ENCODE data around the gene MUSK.
A peak's percentile ranks its signal among the peaks of the same experiment; 100 is the strongest.

Gene MUSK

GRCh38 chr9:110668570-110669167, at the start of gene MUSK:
MUSK (plus strand) TSS chr9:110668791; CDS start chr9:110668905, 114 bp downstream.
- DNase-seq (ENCODE audit: low spot score): no peak

- no peak for DNase-seq (ENCODE audit: low spot score)
Measured at GRCh38 chr9:110619831-110620230, 48.8 kb upstream of the MUSK start.

GRCh38 chr9:110620726-110621125, 47.9 kb upstream of the MUSK start:
- no peak for DNase-seq (ENCODE audit: low spot score)

GRCh38 chr9:110622368-110622767, 46.2 kb upstream of the MUSK start:
- DNase-seq (ENCODE audit: low spot score): no peak

GRCh38 chr9:110623462-110624025, 45.0 kb upstream of the MUSK start:
- peak; percentile 14 for DNase-seq (ENCODE audit: low spot score)

GRCh38 chr9:110626101-110626829, 42.3 kb upstream of the MUSK start:
- DNase-seq (ENCODE audit: low spot score): no peak

- no peak for DNase-seq (ENCODE audit: low spot score)
Measured at GRCh38 chr9:110635589-110635988, 33.0 kb upstream of the MUSK start.

- DNase-seq (ENCODE audit: low spot score): no peak
Measured at GRCh38 chr9:110638381-110638954, 30.1 kb upstream of the MUSK start.

- DNase-seq (ENCODE audit: low spot score): no peak
Measured at GRCh38 chr9:110640736-110641135, 27.9 kb upstream of the MUSK start.

GRCh38 chr9:110641293-110641692, 27.3 kb upstream of the MUSK start:
- no peak for DNase-seq (ENCODE audit: low spot score)

- no peak for DNase-seq (ENCODE audit: low spot score)
Measured at GRCh38 chr9:110648696-110649095, 19.9 kb upstream of the MUSK start.

GRCh38 chr9:110650261-110650660, 18.3 kb upstream of the MUSK start:
- DNase-seq (ENCODE audit: low spot score): no peak

- no peak for DNase-seq (ENCODE audit: low spot score)
Measured at GRCh38 chr9:110650991-110651411, 17.6 kb upstream of the MUSK start.

- no peak for DNase-seq (ENCODE audit: low spot score)
Measured at GRCh38 chr9:110655754-110656641, 12.6 kb upstream of the MUSK start.

GRCh38 chr9:110659891-110660541, 8.6 kb upstream of the MUSK start:
- DNase-seq (ENCODE audit: low spot score): no peak

GRCh38 chr9:110669433-110669832, 842 bp downstream of the MUSK start:
- no peak for DNase-seq (ENCODE audit: low spot score)

- no peak for DNase-seq (ENCODE audit: low spot score)
Measured at GRCh38 chr9:110671849-110672248, 3.3 kb downstream of the MUSK start.

- no peak for DNase-seq (ENCODE audit: low spot score)
Measured at GRCh38 chr9:110672873-110673510, 4.4 kb downstream of the MUSK start.

- no peak for DNase-seq (ENCODE audit: low spot score)
Measured at GRCh38 chr9:110687497-110687896, 18.9 kb downstream of the MUSK start.

GRCh38 chr9:110688329-110688728, 19.7 kb downstream of the MUSK start:
- DNase-seq (ENCODE audit: low spot score): no peak

GRCh38 chr9:110691002-110691549, 22.5 kb downstream of the MUSK start:
- no peak for DNase-seq (ENCODE audit: low spot score)
